Measurements from ENCODE around the gene PGM5.
"Not testable (repeated sequence)": the region's sequence is repeated elsewhere in the genome, so short reads cannot be mapped to it uniquely, and the experiment has no call there.

Gene PGM5

GRCh38 chr9:68356380-68357118, at the start of gene PGM5:
PGM5 (plus strand) TSS chr9:68356611; CDS start chr9:68357128, 517 bp downstream.
- H3K4me3 ChIP-seq (ENCODE audit: low read depth, low read length), result peak within 1 kb of the TSS; percentile 58

GRCh38 chr9:68307127-68307526, 49.3 kb upstream of the PGM5 start:
- H3K4me3 ChIP-seq (ENCODE audit: low read depth, low read length), result not testable (repeated sequence)

GRCh38 chr9:68307654-68308053, 48.8 kb upstream of the PGM5 start:
- H3K4me3 ChIP-seq (ENCODE audit: low read depth, low read length), result not testable (repeated sequence)

- H3K4me3 ChIP-seq (ENCODE audit: low read depth, low read length), result not testable (repeated sequence)
These were observed 45.2 kb upstream of the PGM5 start for GRCh38 chr9:68311208-68311607.

- not testable (repeated sequence) for H3K4me3 ChIP-seq (ENCODE audit: low read depth, low read length)
These were observed 38.2 kb upstream of the PGM5 start for GRCh38 chr9:68318209-68318608.

- H3K4me3 ChIP-seq (ENCODE audit: low read depth, low read length), result not testable (repeated sequence)
These were observed 32.7 kb upstream of the PGM5 start for GRCh38 chr9:68323749-68324148.

GRCh38 chr9:68324518-68324917, 31.9 kb upstream of the PGM5 start:
- H3K4me3 ChIP-seq (ENCODE audit: low read depth, low read length), result not testable (repeated sequence)

- not testable (repeated sequence) for H3K4me3 ChIP-seq (ENCODE audit: low read depth, low read length)
These were observed 27.3 kb upstream of the PGM5 start for GRCh38 chr9:68329106-68329505.

- H3K4me3 ChIP-seq (ENCODE audit: low read depth, low read length), result not testable (repeated sequence)
These were observed 25.8 kb upstream of the PGM5 start for GRCh38 chr9:68330531-68331173.

- not testable (repeated sequence) for H3K4me3 ChIP-seq (ENCODE audit: low read depth, low read length)
These were observed 24.3 kb upstream of the PGM5 start for GRCh38 chr9:68332122-68332521.

GRCh38 chr9:68335935-68336334, 20.5 kb upstream of the PGM5 start:
- H3K4me3 ChIP-seq (ENCODE audit: low read depth, low read length), result not testable (repeated sequence)

- not testable (repeated sequence) for H3K4me3 ChIP-seq (ENCODE audit: low read depth, low read length)
These were observed 19.6 kb upstream of the PGM5 start for GRCh38 chr9:68336639-68337339.

GRCh38 chr9:68338000-68338399, 18.4 kb upstream of the PGM5 start:
- H3K4me3 ChIP-seq (ENCODE audit: low read depth, low read length), result not testable (repeated sequence)

- not testable (repeated sequence) for H3K4me3 ChIP-seq (ENCODE audit: low read depth, low read length)
These were observed 14.0 kb upstream of the PGM5 start for GRCh38 chr9:68342265-68343025.

- not testable (repeated sequence) for H3K4me3 ChIP-seq (ENCODE audit: low read depth, low read length)
These were observed 13.2 kb upstream of the PGM5 start for GRCh38 chr9:68343242-68343641.

GRCh38 chr9:68343992-68344391, 12.4 kb upstream of the PGM5 start:
- H3K4me3 ChIP-seq (ENCODE audit: low read depth, low read length), result not testable (repeated sequence)

- not testable (repeated sequence) for H3K4me3 ChIP-seq (ENCODE audit: low read depth, low read length)
These were observed 4.7 kb upstream of the PGM5 start for GRCh38 chr9:68351689-68352088.

- H3K4me3 ChIP-seq (ENCODE audit: low read depth, low read length), result not testable (repeated sequence)
These were observed 425 bp upstream of the PGM5 start for GRCh38 chr9:68355993-68356379.

- H3K4me3 ChIP-seq (ENCODE audit: low read depth, low read length), result peak overlapping the region; percentile 58
These were observed 806 bp downstream of the PGM5 start for GRCh38 chr9:68357119-68357714.

GRCh38 chr9:68366933-68367547, 10.6 kb downstream of the PGM5 start:
- not testable (repeated sequence) for H3K4me3 ChIP-seq (ENCODE audit: low read depth, low read length)
